DOHH2 (cell line): ENCODE measurements around the gene CLEC1B.

Experiments
- H3F3A ChIP-seq: fragments of 200-600 bp; sonication (generic), shearing (Covaris generic); 2 replicates; pipeline ENCODE4 v1.6.0; 2016; ENCODE audit warnings: antibody characterized with exemption, mild to moderate bottlenecking; ENCODE audit not compliant: control insufficient read depth, insufficient read depth
- H3K27ac ChIP-seq: fragments of 200-600 bp; sonication (generic); 2 replicates; pipeline ENCODE4 v1.5.1; 2014; ENCODE audit warnings: low read depth, mild to moderate bottlenecking, low read length, moderate library complexity
- H3K27me3 ChIP-seq: fragments of 200-600 bp; sonication (generic); 2 replicates; pipeline ENCODE4 v1.6.1; 2014; ENCODE audit warnings: mild to moderate bottlenecking, low read length, mixed read lengths; ENCODE audit not compliant: control insufficient read depth
- H3K36me3 ChIP-seq: fragments of 200-600 bp; sonication (generic); 2 replicates; pipeline ENCODE4 v1.6.1; 2014; ENCODE audit warnings: mild to moderate bottlenecking, low read length, moderate library complexity, mixed read lengths; ENCODE audit not compliant: control insufficient read depth
- H3K4me1 ChIP-seq: fragments of 200-600 bp; sonication (generic); 2 replicates; pipeline ENCODE4 v1.6.1; 2014; ENCODE audit warnings: mild to moderate bottlenecking, low read length, mixed read lengths; ENCODE audit not compliant: control insufficient read depth
- H3K4me2 ChIP-seq: fragments of 200-600 bp; sonication (generic); 2 replicates; pipeline ENCODE4 v1.6.0; 2014; ENCODE audit warnings: mild to moderate bottlenecking, low read length, moderate library complexity
- H3K4me3 ChIP-seq: fragments of 200-600 bp; sonication (generic); 2 replicates; pipeline ENCODE4 v1.5.1; 2014; ENCODE audit warnings: mild to moderate bottlenecking, low read length, mixed read lengths
- H3K79me2 ChIP-seq: fragments of 200-600 bp; sonication (generic); 2 replicates; pipeline ENCODE4 v1.6.1; 2014; ENCODE audit warnings: mild to moderate bottlenecking, low read length, mixed read lengths; ENCODE audit not compliant: control insufficient read depth
- H3K9me2 ChIP-seq: fragments of 200-600 bp; sonication (generic); replicated peaks from 2 replicates; pipeline ENCODE4 v1.6.1; 2014; ENCODE audit warnings: mild to moderate bottlenecking, low read length, mixed read lengths; ENCODE audit not compliant: control insufficient read depth
- H3K9me3 ChIP-seq: fragments of 200-600 bp; sonication (generic); 2 replicates; pipeline ENCODE4 v1.6.1; 2014; ENCODE audit warnings: antibody characterized with exemption, low read length, mixed read lengths; ENCODE audit not compliant: control insufficient read depth, insufficient read depth
- H4K20me1 ChIP-seq: fragments of 200-600 bp; sonication (generic); 2 replicates; pipeline ENCODE4 v1.6.0; 2014; ENCODE audit warnings: low read depth, mild to moderate bottlenecking, antibody characterized with exemption, low read length, moderate library complexity; ENCODE audit not compliant: control insufficient read depth, insufficient read depth
- EZH2phosphoT487 ChIP-seq: fragments of 200-600 bp; sonication (generic); IDR thresholded peaks from 2 replicates; pipeline ENCODE4 v1.6.1; 2017; ENCODE audit warnings: borderline replicate concordance, mild to moderate bottlenecking, antibody characterized with exemption, low read length, moderate library complexity, mixed read lengths
- TF ChIP-seq, protein P1 (sequence below): fragments of 200-600 bp; sonication (generic); IDR thresholded peaks from one replicate; pipeline ENCODE4 v1.5.1; 2014; ENCODE audit warnings: antibody characterized with exemption, mild to moderate bottlenecking, low read depth, low read length; ENCODE audit not compliant: poor library complexity, severe bottlenecking

The CLEC1B gene

DNA sequence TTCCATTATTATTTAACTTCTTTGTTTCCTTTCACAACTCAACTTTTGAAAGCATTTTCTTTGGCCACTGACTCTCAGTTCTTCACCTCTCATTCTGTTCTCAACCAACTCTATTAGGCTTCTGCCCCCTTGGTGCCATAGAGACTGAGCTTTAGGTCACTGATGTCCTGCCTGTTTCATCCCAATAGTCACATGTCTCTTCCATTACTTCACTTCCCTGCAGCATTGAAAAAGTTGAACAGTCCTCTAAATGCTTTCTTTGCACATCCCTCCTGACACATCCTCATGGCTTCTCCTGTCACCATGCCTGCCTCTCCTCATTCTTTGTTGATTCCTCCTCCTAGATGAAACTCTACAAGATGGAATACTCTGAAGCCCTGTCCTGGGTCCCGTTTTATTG lies 25.0 kb downstream of the CLEC1B start:
- no peaks in the 10 kb centered on the region; the same call in 1 of the 2 replicates for H3K9me3 ChIP-seq
- no peaks in the 10 kb centered on the region for H3K36me3 ChIP-seq
- H3K27me3 ChIP-seq, result peaks cover 17% of the 10 kb centered on the region
- H4K20me1 ChIP-seq, result no peaks in the 10 kb centered on the region
- TF ChIP-seq EZH2phosphoT487, result no peak
- TF ChIP-seq, protein P1, sequence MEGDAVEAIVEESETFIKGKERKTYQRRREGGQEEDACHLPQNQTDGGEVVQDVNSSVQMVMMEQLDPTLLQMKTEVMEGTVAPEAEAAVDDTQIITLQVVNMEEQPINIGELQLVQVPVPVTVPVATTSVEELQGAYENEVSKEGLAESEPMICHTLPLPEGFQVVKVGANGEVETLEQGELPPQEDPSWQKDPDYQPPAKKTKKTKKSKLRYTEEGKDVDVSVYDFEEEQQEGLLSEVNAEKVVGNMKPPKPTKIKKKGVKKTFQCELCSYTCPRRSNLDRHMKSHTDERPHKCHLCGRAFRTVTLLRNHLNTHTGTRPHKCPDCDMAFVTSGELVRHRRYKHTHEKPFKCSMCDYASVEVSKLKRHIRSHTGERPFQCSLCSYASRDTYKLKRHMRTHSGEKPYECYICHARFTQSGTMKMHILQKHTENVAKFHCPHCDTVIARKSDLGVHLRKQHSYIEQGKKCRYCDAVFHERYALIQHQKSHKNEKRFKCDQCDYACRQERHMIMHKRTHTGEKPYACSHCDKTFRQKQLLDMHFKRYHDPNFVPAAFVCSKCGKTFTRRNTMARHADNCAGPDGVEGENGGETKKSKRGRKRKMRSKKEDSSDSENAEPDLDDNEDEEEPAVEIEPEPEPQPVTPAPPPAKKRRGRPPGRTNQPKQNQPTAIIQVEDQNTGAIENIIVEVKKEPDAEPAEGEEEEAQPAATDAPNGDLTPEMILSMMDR, result no peak
- H3K4me1 ChIP-seq, result no peaks in the 10 kb centered on the region
- H3K4me2 ChIP-seq, result no peak overlapping the region
- H3K79me2 ChIP-seq, result no peaks in the 10 kb centered on the region
- H3K27ac ChIP-seq, result no peak overlapping the region
- H3F3A ChIP-seq, result no peaks in the 10 kb centered on the region
- H3K4me3 ChIP-seq, result no peak overlapping the region
- no peaks in the 10 kb centered on the region for H3K9me2 ChIP-seq

DNA sequence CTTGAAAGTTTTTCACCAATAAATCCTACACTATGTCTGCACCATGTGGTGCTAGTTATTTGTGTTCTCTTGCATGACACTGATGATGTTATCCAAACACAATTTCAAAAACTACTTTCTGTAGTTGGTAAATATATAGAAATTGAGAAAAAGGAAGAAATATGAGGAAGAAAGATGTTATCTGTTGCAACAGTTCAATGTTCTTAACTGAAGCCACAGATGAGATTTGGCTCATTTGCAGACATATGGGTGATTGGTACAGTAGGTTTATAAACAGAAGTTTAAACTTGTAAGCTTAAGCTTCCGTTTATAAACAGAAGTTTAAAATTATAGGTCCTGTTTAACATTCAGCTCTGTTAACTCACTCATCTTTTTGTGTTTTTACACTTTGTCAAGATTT lies 27.7 kb downstream of the CLEC1B start, which contains the start of gene CLEC12A:
Gene CLEC12A (plus strand): TSS at position 229 of the 400 bp plus-strand sequence. CDS start 188 bp downstream, outside the sequence.
- no peaks in the 10 kb centered on the region for H3K79me2 ChIP-seq
- no peaks in the 10 kb centered on the region for H3F3A ChIP-seq
- H3K27me3 ChIP-seq, result peaks cover 17% of the 10 kb centered on the region
- no peak within 1 kb of the TSS for H3K27ac ChIP-seq
- no peak within 1 kb of the TSS for H3K4me3 ChIP-seq
- H3K9me3 ChIP-seq, result no peaks in the 10 kb centered on the region; the same call in 1 of the 2 replicates
- H3K36me3 ChIP-seq, result no peaks in the 10 kb centered on the region
- no peak for TF ChIP-seq EZH2phosphoT487
- TF ChIP-seq, protein P1, result no peak
- no peaks in the 10 kb centered on the region for H4K20me1 ChIP-seq
- no peak within 1 kb of the TSS for H3K4me2 ChIP-seq
- H3K4me1 ChIP-seq, result no peaks in the 10 kb centered on the region
- no peaks in the 10 kb centered on the region for H3K9me2 ChIP-seq

DNA sequence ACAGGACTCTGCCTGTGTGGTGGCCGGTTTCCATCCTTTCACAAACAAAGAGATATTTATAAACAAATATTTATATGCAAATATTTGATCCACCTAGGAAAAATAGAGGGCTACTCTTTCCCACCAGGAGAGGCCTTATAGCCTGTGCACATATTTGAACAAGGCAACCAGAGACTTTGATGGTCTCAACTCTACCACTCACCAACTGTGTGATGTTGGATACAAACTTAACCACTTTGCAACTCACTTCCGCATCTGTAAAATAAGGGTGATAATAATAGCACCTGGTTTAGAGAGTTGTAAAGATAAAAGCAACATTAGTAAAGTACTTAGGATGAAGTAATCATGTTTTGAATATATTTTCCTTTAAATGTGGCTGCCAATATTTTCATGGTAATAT lies 29.2 kb downstream of the CLEC1B start:
- Histone ChIP-seq H3K4me3 (no peak overlapping the region), H3F3A (no peaks in the 10 kb centered on the region), H3K79me2 (no peaks in the 10 kb centered on the region), H3K36me3 (no peaks in the 10 kb centered on the region), H4K20me1 (no peaks in the 10 kb centered on the region), H3K9me3 (no peaks in the 10 kb centered on the region), H3K27ac (no peak overlapping the region), H3K27me3 (peaks cover 17% of the 10 kb centered on the region), H3K9me2 (no peaks in the 10 kb centered on the region), H3K4me1 (no peaks in the 10 kb centered on the region), H3K4me2 (no peak overlapping the region)
- no peak for TF ChIP-seq EZH2phosphoT487

GRCh38 chr12:9961901-9962300 lies 37.0 kb downstream of the CLEC1B start:
- Histone ChIP-seq H3K9me2 (no peaks in the 10 kb centered on the region), H3K4me3 (no peak overlapping the region), H3K4me1 (no peaks in the 10 kb centered on the region), H3K27me3 (0 out of 2 replicates have a peak, but pooled peaks cover 2% of the 10 kb centered on the region), H3K9me3 (no peaks in the 10 kb centered on the region), H4K20me1 (no peaks in the 10 kb centered on the region), H3K4me2 (no peak overlapping the region), H3K79me2 (no peaks in the 10 kb centered on the region), H3K36me3 (no peaks in the 10 kb centered on the region), H3K27ac (no peak overlapping the region), H3F3A (no peaks in the 10 kb centered on the region)
- TF ChIP-seq EZH2phosphoT487, result no peak
- TF ChIP-seq, protein P1, result no peak
